Activated T-cell treated with anti-CD3 and anti-CD28 coated beads for 4 hours (primary cell): ENCODE results near the gene EFTUD2.

Source experiments
- DNase-seq: peaks from one replicate; pipeline ENCODE4 v3.0.0-alpha.2; 2020

EFTUD2 gene

DNA sequence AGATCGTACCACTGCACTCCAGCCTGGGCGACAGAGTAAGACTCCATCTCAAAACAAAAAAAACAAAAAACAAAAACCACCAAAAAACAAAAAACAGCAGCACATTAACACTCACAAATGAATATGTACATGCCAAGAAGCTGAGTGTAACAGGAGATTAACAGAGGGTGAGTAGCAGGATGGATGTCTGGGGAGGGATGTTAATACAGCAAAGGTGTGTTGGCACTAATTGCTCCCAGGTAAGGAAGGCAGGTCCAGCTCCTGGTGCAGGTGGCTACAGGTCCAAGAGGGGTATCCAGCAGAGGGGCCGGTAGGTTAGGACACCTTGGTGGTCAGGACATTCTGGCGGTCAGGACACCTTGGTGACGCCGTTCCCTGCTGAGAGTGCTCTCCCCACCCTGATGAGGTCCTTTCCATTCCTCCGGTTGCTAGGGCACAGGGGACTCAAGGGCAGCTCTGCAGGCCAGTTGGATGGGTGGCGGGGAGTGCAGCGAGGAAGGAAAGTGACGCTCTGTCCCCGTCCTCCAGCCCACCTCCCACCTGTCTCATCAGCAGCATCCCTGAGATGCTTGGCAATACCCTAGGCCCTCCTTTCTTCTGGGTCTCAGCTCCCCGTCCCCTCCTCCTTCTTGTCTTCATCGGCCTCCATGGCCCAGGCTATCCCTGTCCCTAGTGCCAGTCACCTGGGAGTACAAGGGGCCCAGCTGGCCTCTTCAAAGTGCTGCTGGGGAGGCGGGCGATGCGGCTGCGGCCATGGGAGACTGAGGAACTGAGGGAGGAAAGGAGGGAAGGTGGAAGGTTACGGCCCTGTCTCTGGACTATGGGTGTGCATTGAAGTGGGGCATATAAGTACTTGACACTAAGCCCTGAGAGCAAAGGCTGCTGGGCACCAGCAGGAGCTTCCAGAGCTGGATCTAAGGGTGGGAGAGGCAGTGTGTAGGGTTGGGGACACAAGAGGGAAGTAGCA, 26.8 kb upstream of the EFTUD2 start:
- DNase-seq: no peak

DNA sequence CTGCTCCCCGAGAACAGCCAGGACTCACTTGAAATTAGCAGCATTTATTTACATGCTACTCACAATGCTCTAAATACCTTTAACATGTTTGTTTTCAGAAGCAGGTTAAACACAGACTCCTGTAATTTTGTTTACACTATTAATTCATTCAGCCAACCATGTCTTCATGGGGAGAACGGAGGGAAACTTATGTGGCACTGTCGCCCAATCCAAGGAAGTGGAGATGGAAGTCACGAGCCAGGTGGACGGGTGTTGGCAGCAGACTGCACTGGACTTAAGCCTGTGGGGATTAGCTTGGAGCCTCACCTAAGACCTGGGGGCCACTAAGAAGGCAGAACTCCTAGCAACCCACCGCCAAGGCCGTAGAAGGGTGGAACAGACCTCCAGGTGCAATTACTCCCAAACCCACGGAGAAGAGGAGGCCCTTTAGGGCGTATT, 24.9 kb upstream of the EFTUD2 start:
- no peak for DNase-seq

DNA sequence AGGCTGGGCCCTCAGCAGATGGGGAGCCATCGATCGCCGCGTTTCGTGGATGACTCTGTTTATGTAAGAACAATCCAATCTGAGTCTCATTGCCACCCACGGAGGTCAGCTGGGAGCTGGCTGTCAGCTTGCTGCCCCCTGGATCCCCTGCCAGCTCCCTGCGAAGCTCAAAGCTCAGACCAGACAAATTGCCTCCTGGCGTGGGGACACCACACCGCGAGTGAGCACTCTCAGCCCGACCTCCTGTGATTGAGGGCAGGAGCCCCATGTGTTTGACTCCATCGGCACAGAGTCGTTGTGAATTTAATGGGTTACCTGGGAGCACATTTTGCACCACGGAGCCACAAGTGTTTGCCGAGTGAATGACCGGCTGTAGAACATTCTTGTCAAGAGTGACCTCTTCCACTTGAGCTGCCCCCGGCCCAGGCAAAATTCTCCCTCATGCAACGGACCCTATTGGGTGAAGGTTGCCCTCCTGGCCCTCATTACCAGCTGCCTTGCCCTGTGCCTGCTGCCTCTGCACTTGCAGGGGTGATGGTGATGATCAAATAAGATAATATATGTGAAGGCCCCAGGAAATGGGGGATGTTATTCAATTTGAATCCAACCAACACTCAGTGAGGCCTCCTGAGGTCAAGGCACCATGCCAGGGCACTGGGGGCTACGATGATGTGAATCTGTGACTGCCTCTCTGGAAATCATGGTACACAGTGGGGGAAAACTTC, 23.7 kb upstream of the EFTUD2 start:
- no peak for DNase-seq

DNA sequence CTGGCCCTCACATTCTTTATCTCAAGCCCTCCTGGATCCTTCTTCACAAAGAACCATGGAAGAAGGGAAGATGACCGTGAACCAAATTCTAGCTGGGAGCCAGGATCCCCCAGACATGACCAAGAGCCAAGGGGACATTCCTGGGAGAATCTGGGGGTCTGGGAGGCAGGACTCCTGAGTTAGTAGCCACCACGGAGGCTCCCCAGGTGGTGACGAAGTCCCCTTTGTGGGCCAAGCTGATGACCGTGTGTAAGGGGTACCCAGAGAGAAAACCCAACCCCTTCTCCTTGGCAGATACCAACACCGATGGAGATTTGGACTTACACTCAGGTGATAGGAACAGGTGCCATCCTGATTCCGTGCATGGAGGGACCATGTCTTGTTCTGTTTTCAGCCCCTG, 22.9 kb upstream of the EFTUD2 start:
- no peak for DNase-seq

DNA sequence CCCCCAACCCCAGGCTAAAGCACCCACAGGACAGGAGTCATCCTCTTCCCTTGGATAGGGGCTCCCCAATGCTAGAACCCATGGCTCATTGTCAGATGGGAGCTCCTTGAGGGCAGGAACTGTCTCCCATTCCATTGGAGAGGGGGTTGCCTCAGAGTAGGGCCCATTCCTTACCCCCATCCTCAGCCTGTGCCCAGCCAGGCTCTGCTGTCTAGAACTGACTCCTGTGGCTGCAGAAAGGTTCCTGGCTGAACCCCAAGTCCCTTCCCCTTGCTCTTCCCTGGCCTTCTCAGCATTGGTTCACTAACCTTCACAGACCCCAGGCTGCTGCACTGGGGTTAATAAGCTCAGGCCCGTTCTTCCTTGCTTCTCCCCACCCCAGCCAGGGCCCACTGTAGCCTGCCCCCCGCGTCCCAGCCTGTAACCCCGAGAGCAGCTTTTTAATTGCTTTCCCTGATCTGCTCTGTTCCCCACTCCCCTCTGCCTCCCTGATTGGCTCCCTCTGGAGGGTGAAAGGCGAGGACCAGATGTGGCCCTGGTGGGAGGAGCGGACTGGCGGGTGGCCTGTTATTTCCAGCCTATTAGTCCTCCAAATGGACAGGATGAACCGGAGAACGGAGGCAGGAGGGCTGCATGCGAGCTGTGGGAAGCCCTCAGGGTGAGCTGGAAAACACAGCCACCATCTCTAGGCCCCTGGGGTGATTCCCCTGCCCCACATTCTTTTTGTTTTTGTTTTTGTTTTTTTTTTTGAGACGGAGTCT, 22.1 kb upstream of the EFTUD2 start:
- no peak for DNase-seq

DNA sequence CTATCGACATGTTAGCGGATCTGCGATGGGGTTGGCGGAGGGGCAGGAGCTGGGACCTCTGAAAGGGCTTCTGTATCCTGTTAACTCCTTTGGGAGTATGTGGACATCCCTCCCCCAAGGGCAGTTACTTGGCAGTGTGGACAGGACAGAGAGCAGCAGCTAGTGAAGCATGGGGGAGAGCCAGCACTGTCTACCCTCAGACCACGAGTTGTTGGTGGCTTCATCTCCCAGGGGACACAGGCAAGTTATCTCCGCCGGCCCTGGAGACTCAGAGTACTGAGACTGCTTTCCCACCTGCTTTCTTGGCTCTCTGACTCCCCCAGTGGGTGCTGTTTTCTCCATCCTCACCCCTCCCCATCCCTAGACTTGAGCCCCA, 21.3 kb upstream of the EFTUD2 start:
- DNase-seq: no peak

DNA sequence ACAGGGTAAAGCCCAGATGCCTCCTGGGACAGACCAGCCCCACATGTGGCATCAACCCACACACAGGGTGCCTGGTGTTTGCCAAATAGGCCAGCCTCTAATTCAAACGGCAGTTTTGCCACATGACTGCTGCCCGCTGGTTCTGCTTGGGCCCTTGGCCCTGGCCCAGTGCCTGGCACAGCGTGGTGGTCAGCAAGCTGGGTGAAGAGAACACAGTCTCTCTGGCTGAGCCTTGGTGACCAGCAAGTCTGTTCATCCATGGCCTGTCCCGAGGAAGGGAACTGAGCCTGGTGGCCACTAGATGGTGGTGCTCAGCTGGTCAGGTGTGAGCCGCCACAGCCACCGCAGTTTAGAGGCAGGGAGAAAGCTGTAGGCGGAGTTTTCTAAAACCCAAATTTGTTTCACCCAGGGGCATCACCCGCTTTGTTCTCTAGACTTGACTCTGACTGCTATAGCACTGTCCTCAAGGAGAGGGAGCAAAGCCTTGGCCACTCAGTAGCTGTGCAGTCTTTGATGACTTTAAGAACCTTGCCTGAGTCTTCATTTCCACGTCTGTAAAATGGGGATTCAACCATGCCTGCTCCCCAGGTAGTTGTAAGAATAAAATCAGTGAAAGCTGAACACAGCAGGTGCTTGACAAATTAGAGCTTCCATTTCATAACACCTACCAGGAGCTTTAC, 20.8 kb upstream of the EFTUD2 start:
- peak; percentile 24 for DNase-seq

DNA sequence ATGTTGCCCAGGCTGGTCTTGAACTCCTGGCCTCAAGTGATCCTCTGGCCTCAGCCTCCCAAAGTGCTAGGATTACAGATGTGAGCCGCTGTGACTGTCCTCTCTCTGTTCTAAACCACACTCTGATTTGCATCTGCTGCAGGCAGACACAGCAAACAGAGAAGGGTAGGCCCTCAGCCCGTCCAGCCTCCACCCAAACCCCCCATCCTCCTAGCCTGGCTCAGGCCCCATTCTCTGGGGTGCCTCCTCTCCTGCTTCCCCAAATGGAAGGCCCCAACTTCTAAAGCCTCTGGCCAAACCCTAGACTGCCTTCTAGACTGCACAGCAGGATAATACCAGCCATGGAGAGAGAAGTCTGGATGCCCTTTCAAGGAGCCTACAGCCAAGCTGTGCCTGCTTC, 20.2 kb upstream of the EFTUD2 start:
- no peak for DNase-seq

DNA sequence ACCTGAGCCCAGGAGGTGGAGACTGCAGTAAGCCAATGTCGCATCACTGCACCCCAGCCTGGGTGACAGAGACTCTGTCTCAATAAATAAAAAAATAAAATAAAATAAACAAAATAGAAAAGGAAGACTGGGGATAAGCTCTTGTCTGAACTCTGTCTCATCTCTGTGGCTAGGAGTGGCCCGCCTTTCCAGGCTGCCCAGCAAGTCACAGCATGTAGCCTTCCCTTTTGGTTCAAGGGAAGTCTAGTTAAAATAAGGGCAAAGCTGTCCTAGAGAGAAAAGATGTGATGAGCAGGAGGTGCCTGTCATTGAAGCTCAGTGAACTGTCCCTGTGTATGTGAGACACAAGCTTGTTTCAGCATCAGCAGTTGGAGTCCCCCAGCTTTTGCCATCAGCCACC, 18.8 kb upstream of the EFTUD2 start:
- no peak for DNase-seq

DNA sequence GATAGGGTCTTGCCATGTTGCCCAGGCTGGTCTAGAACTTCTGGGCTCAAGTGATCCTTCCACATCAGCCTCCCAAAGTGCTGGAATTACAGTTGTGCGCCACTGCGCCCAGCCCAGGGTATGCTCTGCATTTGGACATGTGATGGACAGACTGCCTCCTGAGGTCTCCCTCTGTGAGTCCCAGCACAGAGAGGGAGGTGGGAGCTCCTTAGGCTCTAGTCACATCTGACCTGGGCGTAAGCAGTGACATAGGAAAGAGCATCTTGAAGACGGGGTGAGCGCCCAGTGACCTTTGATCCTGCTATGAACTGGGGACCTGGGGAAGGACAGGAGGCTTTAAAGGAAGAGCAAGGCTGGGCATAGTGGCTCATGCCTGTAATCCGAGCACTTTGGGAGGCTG, 18.2 kb upstream of the EFTUD2 start:
- no peak for DNase-seq

DNA sequence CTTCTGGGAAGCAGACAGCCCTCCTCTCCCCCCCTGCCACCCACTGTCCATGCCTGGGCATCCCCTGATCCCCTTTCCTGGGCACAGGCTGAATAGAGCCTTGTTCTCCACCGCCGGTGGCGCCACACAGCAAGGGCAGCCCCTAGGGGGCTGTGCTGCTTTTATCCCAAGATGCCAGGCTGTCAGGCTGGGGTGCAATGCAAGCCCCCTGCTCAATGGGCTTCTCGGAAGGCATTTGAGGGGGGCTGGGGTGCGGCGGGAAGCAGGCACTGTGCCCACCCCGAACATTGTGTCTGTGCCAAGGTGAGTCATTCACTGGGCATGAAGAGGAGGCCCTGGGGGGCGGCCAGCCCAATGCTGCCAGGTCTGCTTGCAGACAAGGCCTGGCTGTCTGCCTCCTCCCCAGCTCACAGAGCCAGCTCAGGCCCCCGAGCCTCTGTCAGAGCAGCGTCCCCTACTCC, 17.6 kb upstream of the EFTUD2 start:
- DNase-seq: no peak

DNA sequence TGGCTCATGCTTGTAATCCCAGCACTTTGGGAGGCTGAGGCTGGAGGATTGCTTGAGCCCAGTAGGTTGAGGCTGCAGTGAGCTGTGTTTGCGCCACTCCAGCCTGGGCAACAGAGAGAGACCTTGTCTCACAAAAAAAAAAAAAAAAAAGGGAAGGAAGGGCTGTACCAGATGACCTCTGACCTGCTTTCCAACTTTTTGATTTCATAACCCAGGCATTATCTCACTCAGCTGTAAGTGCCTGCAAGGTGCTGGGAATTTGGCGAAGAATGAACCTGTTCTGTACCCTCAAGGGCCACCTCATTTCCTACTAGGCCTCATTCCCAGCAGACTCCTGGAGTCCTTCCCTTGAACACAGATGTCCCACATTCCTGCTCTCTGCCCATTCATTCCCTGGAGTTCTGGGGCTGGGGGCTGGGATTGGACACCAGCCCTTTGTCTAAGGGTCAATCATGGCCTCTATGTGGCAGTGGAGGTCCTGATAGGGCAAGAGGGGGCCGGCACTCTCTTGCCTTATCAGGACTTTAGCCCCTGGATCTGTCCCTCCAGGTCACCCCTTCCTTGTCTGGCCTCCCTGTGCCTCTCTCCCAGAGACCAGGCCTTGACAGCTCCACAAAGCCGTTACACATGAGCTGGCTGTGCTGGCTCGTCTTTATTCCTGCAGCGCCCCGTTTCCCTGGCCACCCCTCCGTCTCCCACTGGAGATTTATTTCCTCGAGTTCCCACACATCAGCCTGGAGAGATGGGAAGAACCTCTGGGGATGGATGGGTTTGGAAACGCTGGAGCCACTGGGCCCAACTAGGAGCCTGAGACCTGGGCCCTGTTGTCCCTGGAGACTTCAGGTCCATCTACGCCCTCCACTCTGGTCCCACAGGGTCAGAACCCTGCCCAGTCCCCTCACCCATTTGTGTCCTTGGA, 16.9 kb upstream of the EFTUD2 start:
- no peak for DNase-seq

DNA sequence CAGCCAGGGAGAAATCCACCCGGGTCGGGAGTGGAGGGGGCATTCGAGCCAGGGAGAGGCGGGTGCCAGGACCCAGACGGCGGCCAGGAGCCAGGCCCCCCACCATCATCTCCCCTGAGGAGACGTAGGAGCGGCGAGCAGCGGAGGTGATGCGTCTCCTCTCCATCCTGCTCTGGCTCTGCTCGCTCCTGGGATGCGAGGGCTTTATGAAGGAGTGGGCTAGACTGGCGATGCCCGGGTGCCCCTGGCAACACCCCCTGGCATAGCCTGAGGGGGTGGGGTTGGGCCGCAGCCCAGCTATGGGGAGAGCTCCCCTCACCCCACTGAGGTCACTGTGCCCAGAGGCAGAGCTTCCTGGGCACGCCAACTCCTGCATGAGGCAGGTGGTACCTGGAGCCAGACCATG, 16.1 kb upstream of the EFTUD2 start, which contains the start of gene GFAP:
GFAP (minus strand) TSS at position 180 of the 406 bp plus-strand sequence; CDS start at position 166, 14 bp downstream.
- DNase-seq: no peak

DNA sequence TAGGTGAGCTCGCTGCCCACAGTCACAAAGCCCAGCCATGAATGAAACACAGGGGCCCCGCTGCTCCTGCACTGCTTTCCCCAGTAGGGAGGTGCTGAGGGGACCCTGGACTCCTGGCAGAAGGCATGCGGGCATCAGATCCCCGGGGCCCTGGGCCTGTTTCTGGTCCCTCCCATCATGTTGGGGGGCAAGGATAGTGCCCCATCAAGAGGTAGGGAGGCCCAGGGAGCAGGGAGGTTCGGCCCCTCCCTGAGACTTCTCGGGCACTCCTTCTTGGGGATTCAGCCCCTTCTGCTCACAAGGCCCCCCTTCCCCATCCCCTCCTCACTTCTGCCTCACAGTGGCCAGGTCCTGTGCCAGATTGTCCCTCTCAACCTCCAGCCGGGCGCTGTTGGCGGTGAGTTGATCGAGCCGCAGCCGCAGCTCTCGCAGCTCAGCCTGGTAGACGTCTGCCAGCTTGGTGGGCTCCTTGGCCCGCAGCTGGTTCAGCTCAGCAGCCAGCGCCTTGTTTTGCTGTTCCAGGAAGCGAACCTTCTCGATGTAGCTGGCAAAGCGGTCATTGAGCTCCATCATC, 15.5 kb upstream of the EFTUD2 start:
- no peak for DNase-seq

DNA sequence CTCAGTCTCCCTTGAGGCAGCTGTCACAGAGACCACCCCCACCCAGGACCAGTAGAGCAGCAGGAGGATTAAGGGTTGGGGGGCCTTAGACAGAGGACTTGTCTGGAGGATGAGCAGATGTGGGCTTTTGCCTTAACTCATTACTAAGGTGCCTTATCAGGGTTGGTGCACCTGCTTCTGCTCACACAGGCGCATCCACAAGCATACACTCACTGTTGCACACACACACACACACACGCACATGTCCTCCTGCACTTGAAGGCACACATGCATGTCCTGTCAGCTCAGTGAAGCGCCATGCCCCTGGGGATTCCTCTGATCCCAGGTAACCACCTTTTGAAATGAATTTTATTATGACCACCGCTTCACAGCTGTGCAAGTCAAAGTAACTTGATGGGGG, 14.9 kb upstream of the EFTUD2 start:
- DNase-seq: no peak

DNA sequence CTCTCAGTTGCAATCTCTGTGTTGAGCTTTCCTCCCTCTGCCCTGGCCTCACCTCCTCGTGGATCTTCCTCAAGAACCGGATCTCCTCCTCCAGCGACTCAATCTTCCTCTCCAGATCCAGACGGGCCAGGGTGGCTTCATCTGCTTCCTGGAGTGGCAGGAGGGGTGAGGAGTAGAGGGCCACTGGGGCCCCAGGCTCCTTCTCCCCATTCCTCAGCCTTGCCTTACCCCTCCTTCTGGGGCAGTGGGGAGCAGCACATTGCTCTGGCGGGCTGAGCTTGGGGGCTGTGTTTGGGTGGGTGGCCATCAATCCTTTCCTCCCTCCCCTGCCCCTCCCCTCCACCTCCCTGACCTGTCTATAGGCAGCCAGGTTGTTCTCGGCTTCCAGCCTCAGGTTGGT, 14.4 kb upstream of the EFTUD2 start:
- DNase-seq: no peak

DNA sequence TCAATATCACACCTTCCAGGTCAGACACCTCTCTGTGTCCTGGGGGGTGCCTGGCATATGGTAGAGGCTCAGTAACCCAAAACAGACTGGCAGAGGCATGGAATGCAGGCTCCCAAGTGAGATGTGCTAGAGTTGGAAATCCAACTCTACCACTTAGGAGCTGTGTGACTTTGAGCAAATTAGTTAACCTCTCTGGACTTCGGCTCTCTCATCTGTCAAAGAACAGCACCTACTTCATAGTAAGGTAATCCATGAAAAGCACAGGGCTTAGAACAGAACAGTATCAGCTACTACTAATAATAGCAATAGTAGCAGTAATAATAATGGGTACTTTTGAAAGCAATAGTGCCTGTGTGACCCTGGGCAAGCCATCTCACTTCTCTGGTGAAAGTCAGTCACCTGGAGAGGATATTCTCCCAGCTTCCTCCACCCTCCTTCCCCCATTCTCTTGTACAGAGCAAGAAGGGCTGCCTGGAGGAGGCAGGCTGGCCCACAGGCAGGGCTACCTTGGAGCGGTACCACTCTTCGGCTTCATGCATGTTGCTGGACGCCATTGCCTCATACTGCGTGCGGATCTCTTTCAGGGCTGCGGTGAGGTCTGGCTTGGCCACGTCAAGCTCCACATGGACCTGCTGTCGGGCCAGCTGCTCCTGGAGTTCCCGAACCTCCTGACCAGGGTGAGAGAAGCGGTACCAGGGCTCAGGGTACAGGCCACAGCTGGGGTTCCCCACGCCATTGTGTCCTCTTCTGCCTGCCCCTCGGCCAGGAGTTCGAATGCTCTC, 13.7 kb upstream of the EFTUD2 start:
- no peak for DNase-seq

DNA sequence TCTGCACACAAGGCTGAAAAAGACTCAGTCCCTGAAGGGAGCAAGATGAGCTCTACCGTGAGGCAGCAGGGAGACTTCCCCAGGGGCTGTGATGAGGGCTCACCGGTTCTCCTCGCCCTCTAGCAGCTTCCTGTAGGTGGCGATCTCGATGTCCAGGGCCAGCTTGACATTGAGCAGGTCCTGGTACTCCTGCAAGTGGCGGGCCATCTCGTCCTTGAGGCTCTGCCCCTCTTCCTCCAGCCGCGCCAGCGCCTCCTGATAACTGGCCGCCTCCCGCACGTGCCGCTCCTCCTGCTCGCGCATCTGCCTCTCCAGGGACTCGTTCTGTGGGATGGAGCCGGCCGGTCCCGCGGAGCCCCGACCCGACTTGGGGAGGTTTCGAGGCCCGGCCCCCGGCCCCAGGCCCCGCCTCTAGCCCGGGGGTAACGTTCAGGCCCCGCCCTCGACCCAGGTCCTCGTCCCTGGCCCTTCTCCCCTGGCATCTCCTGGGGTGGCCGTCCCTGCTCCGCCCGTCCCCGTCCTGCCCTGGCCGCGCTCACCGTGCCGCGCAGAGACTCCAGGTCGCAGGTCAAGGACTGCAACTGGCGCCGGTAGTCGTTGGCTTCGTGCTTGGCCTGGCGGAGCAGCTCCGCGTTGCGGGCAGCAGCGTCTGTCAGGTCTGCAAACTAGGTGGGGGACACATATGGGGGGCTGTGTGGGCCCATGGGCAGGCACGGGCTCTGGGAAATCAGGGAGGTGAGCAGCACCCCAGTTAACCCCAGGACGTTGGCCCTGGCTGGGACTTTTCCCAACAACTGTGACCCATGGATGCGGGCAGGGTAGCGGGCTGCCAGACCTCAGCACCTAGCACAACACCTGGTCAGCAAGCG, 12.1 kb upstream of the EFTUD2 start:
- peak; percentile 29 for DNase-seq
